Measurements from ENCODE around the gene TRAPPC11.

Gene TRAPPC11

GRCh38 chr4:183637461-183637860 is 21.6 kb upstream of the TRAPPC11 start:
- no peak for DNase-seq (ENCODE audit: low read depth in 2 of 2)

- DNase-seq (ENCODE audit: low read depth in 2 of 2) = no peak
Measured at GRCh38 chr4:183638436-183638835, 20.7 kb upstream of the TRAPPC11 start.

GRCh38 chr4:183639291-183639690 is 19.8 kb upstream of the TRAPPC11 start:
- DNase-seq (ENCODE audit: low read depth in 2 of 2) = no peak

- no peak for DNase-seq (ENCODE audit: low read depth in 2 of 2)
Measured at GRCh38 chr4:183645326-183645725, 13.8 kb upstream of the TRAPPC11 start.

DNA sequence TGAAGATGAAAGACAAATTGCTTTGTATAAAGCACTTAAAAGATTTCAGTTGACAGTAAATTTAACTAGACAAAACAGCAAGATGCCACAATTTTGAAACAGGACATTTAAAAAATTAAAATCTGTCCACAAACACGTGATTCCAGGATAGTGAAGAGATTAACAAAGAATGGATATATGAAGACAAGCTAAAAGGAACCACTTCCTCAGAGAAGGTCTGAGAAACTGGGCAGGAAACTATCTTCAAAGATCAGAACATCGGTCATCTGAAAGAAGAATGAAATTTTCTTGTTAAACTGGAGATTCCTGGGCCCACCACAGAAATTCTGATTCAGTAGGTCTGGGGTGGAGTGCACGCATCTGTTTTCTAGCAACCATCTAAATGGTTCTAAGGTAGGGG is 1.5 kb upstream of the TRAPPC11 start:
- DNase-seq (ENCODE audit: low read depth in 2 of 2) = no peak

DNA sequence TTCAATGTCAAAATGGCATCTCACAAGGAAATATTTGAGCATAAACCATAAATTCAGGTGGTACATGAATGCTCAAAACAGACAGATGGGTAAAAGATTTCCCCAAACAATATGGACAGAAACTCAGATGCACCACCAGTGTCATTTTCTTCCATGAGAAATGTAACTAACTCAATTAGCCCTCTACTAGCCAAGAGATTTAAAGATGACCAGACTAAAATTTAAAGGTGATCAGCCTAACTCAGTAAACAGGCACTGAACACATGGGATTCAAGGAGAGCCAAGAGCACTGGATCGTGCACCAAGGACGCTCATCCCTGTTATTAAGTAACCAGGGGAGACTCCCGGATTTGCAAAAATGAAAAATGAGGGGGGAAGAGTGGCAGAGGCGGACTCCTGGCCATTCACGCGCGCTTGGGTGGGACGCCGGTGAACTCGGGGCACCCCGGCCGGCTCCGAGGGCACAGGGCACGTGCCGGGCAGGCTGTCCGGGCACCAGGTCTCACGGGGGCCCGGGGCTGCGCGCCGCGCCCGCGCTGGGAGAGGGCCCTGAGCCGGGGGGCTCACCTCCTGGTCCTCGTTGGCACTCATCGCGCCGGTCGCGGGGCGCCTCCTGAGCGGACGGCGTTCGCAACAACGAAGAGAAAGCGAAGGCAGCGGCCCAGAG is 598 bp upstream of the TRAPPC11 start:
- DNase-seq (ENCODE audit: low read depth in 2 of 2) = peak; percentile 6 to 13

DNA sequence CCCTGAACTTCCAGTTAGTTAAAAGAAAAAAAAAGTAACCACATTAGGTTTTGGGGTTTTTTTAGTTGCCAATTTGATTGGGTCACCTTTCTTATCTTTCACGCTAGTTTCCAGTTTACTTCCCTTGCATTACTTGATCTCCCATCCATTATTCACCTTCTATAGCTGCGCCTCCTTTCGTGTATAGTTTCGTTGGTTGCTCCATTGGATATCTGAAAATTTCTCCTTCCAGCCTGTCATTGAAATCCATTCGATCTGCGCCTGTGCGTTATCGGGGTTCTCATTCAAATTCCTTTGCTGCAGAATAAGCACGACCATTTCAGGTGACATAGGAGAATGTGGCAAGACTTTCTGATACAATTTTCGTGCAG is 764 bp downstream of the TRAPPC11 start:
- no peak for DNase-seq (ENCODE audit: low read depth in 2 of 2)

- no peak for DNase-seq (ENCODE audit: low read depth in 2 of 2)
Measured at GRCh38 chr4:183666088-183666487, 7.0 kb downstream of the TRAPPC11 start.

- DNase-seq (ENCODE audit: low read depth in 2 of 2) = no peak
Measured at GRCh38 chr4:183670251-183670650, 11.2 kb downstream of the TRAPPC11 start.

GRCh38 chr4:183670960-183671555 is 12.0 kb downstream of the TRAPPC11 start:
- no peak for DNase-seq (ENCODE audit: low read depth in 2 of 2)

DNA sequence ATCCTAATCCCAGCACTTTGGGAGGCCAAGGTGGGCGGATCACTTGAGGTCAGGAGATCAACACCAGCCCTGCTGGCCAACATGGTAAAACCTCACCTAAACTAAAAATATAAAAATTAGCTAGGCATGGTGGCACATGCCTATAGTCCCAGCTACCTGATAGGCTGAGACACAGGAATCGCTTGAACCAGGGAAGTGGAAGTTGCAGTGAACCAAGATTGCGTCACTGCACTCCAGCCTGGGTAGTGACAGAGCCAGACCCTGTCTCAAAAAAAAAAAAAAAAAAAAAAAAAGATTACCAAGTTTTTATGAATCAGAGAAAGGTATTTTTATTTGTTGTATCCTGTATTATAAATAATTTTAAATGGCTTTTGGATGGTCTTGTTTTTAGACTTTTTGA is 15.1 kb downstream of the TRAPPC11 start:
- DNase-seq (ENCODE audit: low read depth in 2 of 2) = no peak

DNA sequence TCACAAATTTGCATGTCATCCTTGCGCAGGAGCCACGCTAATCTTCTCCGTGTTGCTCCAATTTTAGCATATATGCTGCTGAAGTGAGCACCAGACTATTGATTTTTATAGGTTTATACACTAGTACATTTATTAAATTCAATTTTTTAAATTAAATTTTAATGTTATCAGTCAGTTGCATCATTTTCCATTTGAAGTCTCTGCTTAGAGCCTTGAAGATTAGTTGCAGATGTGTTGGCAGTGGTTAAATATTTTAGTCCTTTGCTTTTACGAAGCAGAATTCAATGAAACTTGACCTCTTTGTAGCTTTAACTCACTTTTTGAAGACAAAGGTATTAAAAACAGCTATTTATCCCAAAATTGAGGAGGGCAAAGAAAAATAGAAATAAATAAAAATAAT is 16.5 kb downstream of the TRAPPC11 start:
- DNase-seq (ENCODE audit: low read depth in 2 of 2) = no peak

DNA sequence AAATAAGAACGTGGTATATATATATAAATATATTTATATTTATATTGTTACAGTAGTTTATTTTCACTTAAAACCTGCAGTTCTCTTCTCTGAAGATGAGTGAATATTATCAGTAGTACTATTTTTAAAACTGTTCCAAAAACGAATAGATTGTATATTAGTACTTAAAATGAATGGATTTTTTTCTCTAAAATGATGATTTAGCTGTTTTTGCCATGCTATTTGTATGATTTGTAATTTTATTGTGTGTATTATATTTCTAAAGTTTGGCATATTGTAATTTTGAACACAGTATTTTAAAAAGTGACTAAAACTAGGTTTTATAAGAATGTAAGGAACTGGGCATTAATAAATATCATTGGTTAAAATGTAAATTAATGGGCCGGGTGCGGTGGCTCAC is 22.0 kb downstream of the TRAPPC11 start:
- DNase-seq (ENCODE audit: low read depth in 2 of 2) = no peak

GRCh38 chr4:183686461-183686860 is 27.4 kb downstream of the TRAPPC11 start:
- no peak for DNase-seq (ENCODE audit: low read depth in 2 of 2)

DNA sequence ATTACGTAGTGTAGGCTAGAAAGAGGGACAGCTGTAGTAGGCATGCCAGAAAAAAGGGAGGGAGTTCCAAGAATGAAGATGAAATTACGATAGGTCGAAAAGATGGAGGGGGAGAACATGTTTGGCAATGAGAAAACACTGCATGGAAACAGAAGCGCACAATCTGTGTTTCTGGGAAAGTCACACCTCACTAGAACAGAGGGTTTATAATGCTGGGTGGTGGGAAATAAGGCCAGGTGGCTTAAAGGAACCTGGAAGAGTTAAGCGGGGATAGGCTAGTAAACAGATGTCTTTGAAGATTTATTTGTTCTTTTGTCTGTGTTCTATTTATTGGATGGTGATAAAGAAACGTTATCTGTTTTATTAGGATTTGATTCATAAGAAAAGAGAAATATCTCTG is 29.1 kb downstream of the TRAPPC11 start:
- no peak for DNase-seq (ENCODE audit: low read depth in 2 of 2)

- DNase-seq (ENCODE audit: low read depth in 2 of 2) = no peak
Measured at GRCh38 chr4:183691006-183691405, 31.9 kb downstream of the TRAPPC11 start.

GRCh38 chr4:183691897-183692296 is 32.8 kb downstream of the TRAPPC11 start:
- DNase-seq (ENCODE audit: low read depth in 2 of 2) = no peak

GRCh38 chr4:183698909-183699308 is 39.8 kb downstream of the TRAPPC11 start:
- no peak for DNase-seq (ENCODE audit: low read depth in 2 of 2)

DNA sequence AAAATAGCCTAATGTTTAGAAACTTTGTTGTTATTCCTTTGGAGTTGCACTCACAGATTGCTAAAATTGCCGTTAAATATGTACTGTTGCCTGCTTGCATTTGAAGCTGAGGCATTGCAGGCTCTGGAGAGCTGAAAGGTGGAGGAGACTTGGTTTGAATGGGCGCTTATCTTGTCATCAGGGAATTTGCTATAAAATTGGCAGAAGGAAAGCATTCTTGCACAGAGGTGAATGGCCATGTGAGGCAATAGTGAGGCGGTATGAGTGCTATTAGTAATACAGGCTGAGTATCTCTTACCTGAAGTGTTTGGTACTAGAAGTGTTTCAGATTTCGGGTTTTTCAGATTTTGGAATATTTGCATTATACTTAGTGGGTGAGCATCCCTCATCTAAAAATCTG is 41.3 kb downstream of the TRAPPC11 start:
- DNase-seq (ENCODE audit: low read depth in 2 of 2) = no peak

DNA sequence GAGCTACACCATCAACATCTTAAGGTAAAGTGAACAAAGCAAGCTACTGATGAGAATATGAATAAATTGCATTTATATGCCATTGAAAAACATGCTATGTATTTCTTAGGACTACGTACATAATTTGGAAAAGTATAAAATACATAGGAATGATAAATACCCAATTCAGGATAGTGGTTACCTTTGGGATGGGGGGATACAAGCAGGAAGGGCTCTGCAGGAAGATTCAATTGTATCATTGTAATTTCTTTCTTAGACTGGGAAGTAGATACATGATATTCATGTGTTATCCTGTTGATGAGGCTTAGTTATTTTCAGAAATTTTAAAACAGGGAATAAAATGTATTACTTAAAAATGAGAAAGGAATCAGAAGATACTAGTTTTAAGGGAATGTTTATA is 43.4 kb downstream of the TRAPPC11 start:
- DNase-seq (ENCODE audit: low read depth in 2 of 2) = no peak

DNA sequence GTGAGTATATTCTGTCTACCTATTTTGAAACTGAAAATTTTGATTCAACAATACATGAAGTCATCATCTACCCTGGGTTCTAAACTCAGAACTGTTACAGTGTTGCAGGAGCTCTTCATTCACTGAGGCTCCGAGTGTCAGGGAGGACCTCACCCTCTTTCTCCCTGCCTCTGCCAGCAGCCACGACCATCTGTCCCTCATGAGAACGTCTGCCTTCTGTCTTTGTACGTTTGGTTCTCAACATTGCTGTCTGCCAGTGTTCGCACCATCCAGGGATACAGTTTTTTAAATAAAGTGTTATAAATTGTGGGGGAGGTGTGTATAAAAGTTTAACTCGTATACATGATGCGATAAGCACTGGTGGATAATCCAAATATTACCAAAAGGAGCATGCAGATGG is 55.5 kb downstream of the TRAPPC11 start:
- no peak for DNase-seq (ENCODE audit: low read depth in 2 of 2)

GRCh38 chr4:183716302-183716701 is 57.2 kb downstream of the TRAPPC11 start:
- DNase-seq (ENCODE audit: low read depth in 2 of 2) = no peak

DNA sequence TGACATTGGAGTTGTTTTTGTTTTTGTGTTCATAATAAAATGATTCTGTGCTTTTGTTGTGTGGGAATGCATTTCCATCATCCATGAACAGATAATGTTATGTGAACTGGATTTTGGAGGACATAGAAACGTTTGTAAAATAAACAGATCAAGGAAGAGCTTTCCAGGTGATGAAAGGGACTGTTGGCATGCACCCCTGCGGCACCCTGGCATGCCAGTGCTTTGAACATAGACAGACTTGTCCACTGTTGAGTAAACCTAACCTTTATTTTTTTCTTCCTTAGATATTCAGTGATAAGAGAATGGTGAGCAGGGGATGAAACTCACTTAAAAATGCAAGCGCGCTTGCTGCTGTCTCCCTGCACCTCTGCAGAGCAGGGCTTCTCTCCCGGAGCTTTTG is 59.8 kb downstream of the TRAPPC11 start:
- no peak for DNase-seq (ENCODE audit: low read depth in 2 of 2)

All from stimulated activated CD8-positive, alpha-beta memory T cell treated with anti-CD3 and anti-CD28 coated beads, Interleukin-2, amount 100 ng/mL, for 48 hours (primary cell).